Mammary epithelial cell (primary cell): ENCODE measurements around the gene DNM1L.

ENCODE experiments used
- CTCF ChIP-seq, 2 donors: IDR thresholded peaks in 1 of 2; conservative IDR thresholded peaks in 1 of 2; 2 replicates each; pipeline ENCODE4 v1.5.1; 2011 to 2012; ENCODE audit warnings: inconsistent platforms in 2 of 2, low read length in 2 of 2, mild to moderate bottlenecking in 2 of 2, control low read depth in 1 of 2, low read depth in 1 of 2; ENCODE audit not compliant: insufficient read depth in 1 of 2; ENCODE audit errors: extremely low read depth in 1 of 2
- EZH2 ChIP-seq: IDR thresholded peaks from 2 replicates; pipeline ENCODE4 v1.6.1; 2012; ENCODE audit warnings: low read length, inconsistent platforms, borderline replicate concordance

- TF ChIP-seq CTCF (conservative IDR thresholded peaks at IDR 0.05 in 1 of 2, IDR thresholded peaks at IDR 0.05 in 1 of 2; ENCODE audit: extremely low read depth in 1 of 2, insufficient read depth in 1 of 2, low read depth in 1 of 2, low read length in 2 of 2): no peak
- no peak for TF ChIP-seq EZH2
Measured at GRCh38 chr12:32743264-32743663, 64.2 kb downstream of the DNM1L start.
